ENCODE data around the gene FBRS.

GRCh38 chr16:30621765-30622164 is 36.5 kb upstream of the FBRS start:
- no peak for TF ChIP-seq POLR2AphosphoS5 (IDR thresholded peaks at IDR 0.05; ENCODE audit: low read depth, low read length)
- TF ChIP-seq CHD1 (IDR thresholded peaks at IDR 0.05; ENCODE audit: low read depth, low read length): no peak
- TF ChIP-seq ATF2 (IDR thresholded peaks at IDR 0.05; ENCODE audit: low read length): no peak
